ENCODE results near the gene FAM53A.
"Not testable (repeated sequence)": the region's sequence is repeated elsewhere in the genome, so short reads cannot be mapped to it uniquely, and the experiment has no call there.

FAM53A gene

GRCh38 chr4:1622956-1623355, 61.2 kb downstream of the FAM53A start:
- no peak for DNase-seq (ENCODE audit: low read depth, low spot score)

- no peak for DNase-seq (ENCODE audit: low read depth, low spot score)
Measured at GRCh38 chr4:1622238-1622637, 61.9 kb downstream of the FAM53A start.

GRCh38 chr4:1621526-1621925, 62.6 kb downstream of the FAM53A start:
- DNase-seq (ENCODE audit: low read depth, low spot score), result no peak

GRCh38 chr4:1619151-1619672, 64.9 kb downstream of the FAM53A start:
- DNase-seq (ENCODE audit: low read depth, low spot score), result no peak

GRCh38 chr4:1618438-1618837, 65.7 kb downstream of the FAM53A start:
- DNase-seq (ENCODE audit: low read depth, low spot score), result no peak

- no peak for DNase-seq (ENCODE audit: low read depth, low spot score)
Measured at GRCh38 chr4:1616557-1616930, 67.6 kb downstream of the FAM53A start.

- DNase-seq (ENCODE audit: low read depth, low spot score), result no peak
Measured at GRCh38 chr4:1615786-1616556, 68.1 kb downstream of the FAM53A start.

- no peak for DNase-seq (ENCODE audit: low read depth, low spot score)
Measured at GRCh38 chr4:1614854-1615595, 69.1 kb downstream of the FAM53A start.

GRCh38 chr4:1614502-1614853, 69.6 kb downstream of the FAM53A start:
- DNase-seq (ENCODE audit: low read depth, low spot score), result no peak

- DNase-seq (ENCODE audit: low read depth, low spot score), result no peak
Measured at GRCh38 chr4:1614049-1614448, 70.1 kb downstream of the FAM53A start.

- DNase-seq (ENCODE audit: low read depth, low spot score), result no peak
Measured at GRCh38 chr4:1613099-1613495, 71.0 kb downstream of the FAM53A start.

- DNase-seq (ENCODE audit: low read depth, low spot score), result no peak
Measured at GRCh38 chr4:1612278-1613098, 71.6 kb downstream of the FAM53A start.

GRCh38 chr4:1611501-1611870, 72.6 kb downstream of the FAM53A start:
- DNase-seq (ENCODE audit: low read depth, low spot score), result no peak

GRCh38 chr4:1610791-1611500, 73.2 kb downstream of the FAM53A start:
- DNase-seq (ENCODE audit: low read depth, low spot score), result no peak

- DNase-seq (ENCODE audit: low read depth, low spot score), result no peak
Measured at GRCh38 chr4:1609901-1610790, 74.0 kb downstream of the FAM53A start.

GRCh38 chr4:1608821-1609500, 75.2 kb downstream of the FAM53A start:
- DNase-seq (ENCODE audit: low read depth, low spot score), result no peak

- DNase-seq (ENCODE audit: low read depth, low spot score), result no peak
Measured at GRCh38 chr4:1608196-1608820, 75.8 kb downstream of the FAM53A start.

- not testable (repeated sequence) for DNase-seq (ENCODE audit: low read depth, low spot score)
Measured at GRCh38 chr4:1607436-1608195, 76.5 kb downstream of the FAM53A start.

GRCh38 chr4:1604706-1605205, 79.4 kb downstream of the FAM53A start:
- no peak for DNase-seq (ENCODE audit: low read depth, low spot score)

All from brain pericyte (primary cell).